Left lung (tissue), 10 donors: Measurements from ENCODE around the gene GTF2F1. TPM values are rescaled to one million over a fixed set of nuclear protein-coding genes. Genes with fewer than 3 reads are reported as not detected.
A peak's percentile ranks its signal among the peaks of the same experiment; 100 is the strongest.
"Not testable (repeated sequence)": the region's sequence is repeated elsewhere in the genome, so short reads cannot be mapped to it uniquely, and the experiment has no call there.

Source experiments
- ATAC-seq: fragments of 200-7000 bp; cut with Tn5 transposase; one replicate; pipeline ENCODE4 v1.9.1; 2020; ENCODE audit warnings: moderate library complexity
- DNase-seq, 4 donors: peaks; one replicate each; pipeline ENCODE4 v3.0.0-alpha.2; 2013 to 2020
- H3K27ac ChIP-seq, 2 donors: fragments of 200-600 bp; sonication (generic) in 1 of 2; one replicate each; pipeline versions ENCODE4 v1.5.0 to v1.8.0; 2020 to 2021
- H3K27me3 ChIP-seq, 2 donors: fragments of 200-600 bp; sonication (generic) in 1 of 2; one replicate each; pipeline versions ENCODE4 v1.5.0 to v1.8.0; 2020 to 2021
- H3K36me3 ChIP-seq, 2 donors: fragments of 200-600 bp; sonication (generic) in 1 of 2; one replicate each; pipeline versions ENCODE4 v1.5.0 to v1.8.0; 2020 to 2021
- H3K4me1 ChIP-seq, 2 donors: fragments of 200-600 bp; one replicate each; pipeline ENCODE4 v1.8.0; 2021
- H3K4me3 ChIP-seq, 2 donors: fragments of 200-600 bp; sonication (generic) in 1 of 2; one replicate each; pipeline versions ENCODE4 v1.5.0 to v1.8.0; 2020 to 2021; ENCODE audit warnings: mild to moderate bottlenecking in 1 of 2
- H3K9me3 ChIP-seq, 2 donors: fragments of 200-600 bp; sonication (generic) in 1 of 2; one replicate each; pipeline versions ENCODE4 v1.5.0 to v1.8.0; 2020 to 2021
- intact Hi-C, 2 donors: fragments of 100-400 bp; cut with DNase I; formaldehyde crosslinking; loops; one replicate each; pipeline versions ENCODE4 v1.11.2 to v1.14.2; 2022
- polyA plus RNA-seq, 6 donors: library from polyadenylated mRNA; unstranded; fragments of 120-200 nt; gene quantifications; one replicate each; pipeline ENCODE4 v1.2.1, GENCODE V29; 2013; ENCODE audit not compliant: insufficient read length in 6 of 6
- total RNA-seq, 2 donors: library from RNA; stranded (reverse); fragmentation: NEBNext Ultra II Directional; extraction: Animal tissue kit (Norgen Biotek cat#: 25700); gene quantifications; one replicate each; pipeline ENCODE4 v1.2.1, GENCODE V29; 2021
- TF ChIP-seq, protein P1 (sequence below), 2 donors: fragments of 200-600 bp; sonication (generic) in 1 of 2; IDR thresholded peaks; one replicate each; pipeline versions ENCODE4 v1.5.0 to v1.8.0; 2021; ENCODE audit warnings: antibody characterized with exemption in 2 of 2
- donor health status: DM: no; HTN: yes; CAD: no.
- donor health status: DM: no; HTN: no; CAD: no.

The GTF2F1 gene
- total and polyA plus RNA-seq, 8 donors: 39.6 to 99.1 (median 76.4) TPM

DNA sequence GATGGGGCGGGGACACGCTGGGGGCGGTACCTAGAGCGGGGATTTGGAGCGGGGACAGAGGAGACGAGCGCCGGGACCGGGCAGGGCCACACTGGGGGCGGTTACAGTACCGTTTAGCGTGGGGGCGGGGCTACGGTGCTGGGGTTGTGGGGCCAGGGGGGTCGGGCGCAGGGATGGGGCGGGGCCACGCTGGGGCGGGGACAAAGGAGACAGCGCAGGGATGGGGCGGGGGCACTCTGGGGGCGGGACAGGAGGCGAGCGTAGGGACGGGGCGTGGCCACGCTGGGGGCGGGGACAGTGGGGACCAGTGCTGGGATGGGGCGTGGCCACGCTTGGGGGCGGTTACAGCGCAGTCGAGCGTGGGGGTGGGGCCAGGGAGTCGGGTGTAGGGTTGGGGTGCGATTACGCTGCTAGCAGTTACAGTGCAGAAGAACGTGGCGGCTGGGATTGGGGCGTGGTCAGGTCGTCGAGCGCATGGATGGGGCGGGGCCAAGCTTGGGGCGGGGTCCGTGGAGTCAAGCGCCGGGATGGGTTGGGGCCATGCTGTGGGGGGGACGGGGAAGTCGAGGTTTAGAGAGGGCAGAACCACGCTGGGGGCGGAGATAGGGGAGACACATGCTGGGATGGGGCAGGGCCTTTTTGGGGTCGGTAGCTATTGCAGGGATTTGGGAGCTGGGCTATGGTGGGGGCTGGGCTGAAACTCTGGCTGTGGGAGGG, 19.7 kb downstream of the GTF2F1 start:
- ATAC-seq (peak; percentile 88), DNase-seq (peak; percentile 97 to 100 (median 100))
- intact Hi-C loops: no loop called here
- peak overlapping the region; percentile 97 for H3K27ac ChIP-seq
- H3K4me1 ChIP-seq: peaks cover 3 to 12% of the 10 kb centered on the region in 2 donors
- no peaks in the 10 kb centered on the region for H3K9me3 ChIP-seq
- TF ChIP-seq, protein P1, sequence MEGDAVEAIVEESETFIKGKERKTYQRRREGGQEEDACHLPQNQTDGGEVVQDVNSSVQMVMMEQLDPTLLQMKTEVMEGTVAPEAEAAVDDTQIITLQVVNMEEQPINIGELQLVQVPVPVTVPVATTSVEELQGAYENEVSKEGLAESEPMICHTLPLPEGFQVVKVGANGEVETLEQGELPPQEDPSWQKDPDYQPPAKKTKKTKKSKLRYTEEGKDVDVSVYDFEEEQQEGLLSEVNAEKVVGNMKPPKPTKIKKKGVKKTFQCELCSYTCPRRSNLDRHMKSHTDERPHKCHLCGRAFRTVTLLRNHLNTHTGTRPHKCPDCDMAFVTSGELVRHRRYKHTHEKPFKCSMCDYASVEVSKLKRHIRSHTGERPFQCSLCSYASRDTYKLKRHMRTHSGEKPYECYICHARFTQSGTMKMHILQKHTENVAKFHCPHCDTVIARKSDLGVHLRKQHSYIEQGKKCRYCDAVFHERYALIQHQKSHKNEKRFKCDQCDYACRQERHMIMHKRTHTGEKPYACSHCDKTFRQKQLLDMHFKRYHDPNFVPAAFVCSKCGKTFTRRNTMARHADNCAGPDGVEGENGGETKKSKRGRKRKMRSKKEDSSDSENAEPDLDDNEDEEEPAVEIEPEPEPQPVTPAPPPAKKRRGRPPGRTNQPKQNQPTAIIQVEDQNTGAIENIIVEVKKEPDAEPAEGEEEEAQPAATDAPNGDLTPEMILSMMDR (IDR thresholded peaks at IDR 0.05): no peak
- H3K36me3 ChIP-seq: peaks cover 0 to 30% of the 10 kb centered on the region in 2 donors
- H3K27me3 ChIP-seq: no peaks in the 10 kb centered on the region
- H3K4me3 ChIP-seq: peak overlapping the region; percentile 71 to 93

DNA sequence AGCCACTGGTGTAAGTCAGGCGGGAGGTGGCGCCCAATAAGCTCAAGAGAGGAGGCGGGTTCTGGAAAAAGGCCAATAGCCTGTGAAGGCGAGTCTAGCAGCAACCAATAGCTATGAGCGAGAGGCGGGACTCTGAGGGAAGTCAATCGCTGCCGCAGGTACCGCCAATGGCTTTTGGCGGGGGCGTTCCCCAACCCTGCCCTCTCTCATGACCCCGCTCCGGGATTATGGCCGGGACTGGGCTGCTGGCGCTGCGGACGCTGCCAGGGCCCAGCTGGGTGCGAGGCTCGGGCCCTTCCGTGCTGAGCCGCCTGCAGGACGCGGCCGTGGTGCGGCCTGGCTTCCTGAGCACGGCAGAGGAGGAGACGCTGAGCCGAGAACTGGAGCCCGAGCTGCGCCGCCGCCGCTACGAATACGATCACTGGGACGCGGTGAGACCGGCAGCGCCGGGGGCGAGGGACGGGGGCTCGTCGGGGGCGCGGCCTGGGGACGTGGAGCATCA, 20.3 kb downstream of the GTF2F1 start, which contains the start of gene ALKBH7:
Gene ALKBH7, plus strand, starts transcription at position 201 of the 502 bp plus-strand sequence. Its CDS starts 27 bp downstream, at position 228.
- Histone ChIP-seq H3K27ac (peak within 1 kb of the TSS; percentile 97), H3K36me3 (peaks cover 0 to 33% of the 10 kb centered on the region in 2 donors), H3K27me3 (no peaks in the 10 kb centered on the region), H3K4me1 (peaks cover 3 to 12% of the 10 kb centered on the region in 2 donors), H3K4me3 (peak within 1 kb of the TSS; percentile 71 to 93), H3K9me3 (no peaks in the 10 kb centered on the region)
- TF ChIP-seq, protein P1 (IDR thresholded peaks at IDR 0.05): no peak
- ATAC-seq (peak; percentile 91), DNase-seq (peak; percentile 95 to 100 (median 100))
- intact Hi-C loops: no loop called here

DNA sequence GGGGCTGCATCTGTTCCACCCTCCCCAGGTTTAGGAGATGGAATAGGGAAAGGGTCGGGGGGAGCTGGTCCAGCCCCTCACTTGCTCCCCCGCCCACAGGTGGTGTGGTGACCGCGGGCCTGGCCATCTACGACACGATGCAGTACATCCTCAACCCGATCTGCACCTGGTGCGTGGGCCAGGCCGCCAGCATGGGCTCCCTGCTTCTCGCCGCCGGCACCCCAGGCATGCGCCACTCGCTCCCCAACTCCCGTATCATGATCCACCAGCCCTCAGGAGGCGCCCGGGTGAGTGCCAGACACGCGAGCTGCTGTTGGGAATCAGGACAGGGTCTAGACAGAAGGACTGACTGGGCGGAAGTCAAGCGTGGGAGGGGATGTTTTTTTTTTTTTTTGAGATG, 28.6 kb downstream of the GTF2F1 start:
- H3K36me3 ChIP-seq: peaks cover 0 to 61% of the 10 kb centered on the region in 2 donors

DNA sequence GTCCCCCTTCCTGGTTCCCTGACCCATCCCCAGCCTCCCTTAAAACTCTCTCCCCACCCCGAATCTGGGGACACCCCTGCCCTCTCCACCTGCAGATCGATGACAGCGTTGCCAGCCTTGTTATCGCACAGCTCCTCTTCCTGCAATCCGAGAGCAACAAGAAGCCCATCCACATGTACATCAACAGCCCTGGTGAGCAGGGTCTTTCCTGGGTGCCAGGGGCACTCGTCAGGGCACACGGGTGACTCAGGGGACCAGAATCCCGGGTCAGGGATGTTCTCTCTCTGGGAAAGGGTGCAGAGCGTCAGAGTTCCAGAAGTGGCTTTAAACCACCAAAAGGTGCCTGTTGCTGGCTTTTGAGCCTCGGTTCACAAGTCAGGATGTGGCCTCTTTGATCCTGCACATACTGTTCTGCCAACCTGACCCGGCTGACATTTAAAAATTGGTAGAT, 30.6 kb downstream of the GTF2F1 start:
- Histone ChIP-seq H3K4me1 (peaks cover 10 to 21% of the 10 kb centered on the region in 2 donors), H3K27ac (peak overlapping the region; percentile 80 to 86), H3K36me3 (peaks cover 0 to 41% of the 10 kb centered on the region in 2 donors), H3K9me3 (no peaks in the 10 kb centered on the region), H3K27me3 (no peaks in the 10 kb centered on the region), H3K4me3 (peak overlapping the region; percentile 88 to 92)
- intact Hi-C loops: no loop called here
- DNase-seq: no peak
- no peak for ATAC-seq
- TF ChIP-seq, protein P1 (IDR thresholded peaks at IDR 0.05): no peak

More for the DNA sequence above, 28.6 kb downstream of the GTF2F1 start:
- Histone ChIP-seq H3K9me3 (no peaks in the 10 kb centered on the region), H3K27ac (no peak overlapping the region), H3K27me3 (no peaks in the 10 kb centered on the region), H3K4me3 (no peak overlapping the region), H3K4me1 (peaks cover 10 to 21% of the 10 kb centered on the region in 2 donors)
- DNase-seq (no peak), ATAC-seq (no peak)
- TF ChIP-seq, protein P1 (IDR thresholded peaks at IDR 0.05): no peak
- intact Hi-C loops: no loop called here

DNA sequence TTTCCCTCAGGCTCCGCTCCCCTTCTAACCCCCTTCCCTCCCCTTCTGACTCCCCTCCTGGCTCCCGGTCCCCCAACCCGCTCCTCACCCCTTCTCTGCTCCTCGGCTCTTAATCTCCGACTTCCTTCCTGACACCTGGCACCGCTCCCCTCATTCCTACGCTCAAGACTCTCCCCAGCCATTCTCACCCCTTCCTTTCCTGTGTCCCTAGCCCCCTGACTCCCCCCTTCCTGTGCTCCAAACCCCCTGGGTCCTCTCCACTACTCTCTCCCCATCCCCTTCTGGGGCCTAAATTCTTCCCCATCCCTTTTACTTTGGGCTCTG, 31.0 kb downstream of the GTF2F1 start:
- peaks cover 10 to 21% of the 10 kb centered on the region in 2 donors for H3K4me1 ChIP-seq
- peak overlapping the region; percentile 88 to 92 for H3K4me3 ChIP-seq
- intact Hi-C loops: no loop called here
- TF ChIP-seq, protein P1 (IDR thresholded peaks at IDR 0.05): no peak
- no peaks in the 10 kb centered on the region for H3K27me3 ChIP-seq
- H3K9me3 ChIP-seq: no peaks in the 10 kb centered on the region
- peak; percentile 28 for ATAC-seq
- H3K36me3 ChIP-seq: peaks cover 0 to 38% of the 10 kb centered on the region in 2 donors
- DNase-seq: peak in 1 of 4 donors; percentile 35
- H3K27ac ChIP-seq: peak overlapping the region; percentile 80 to 86

DNA sequence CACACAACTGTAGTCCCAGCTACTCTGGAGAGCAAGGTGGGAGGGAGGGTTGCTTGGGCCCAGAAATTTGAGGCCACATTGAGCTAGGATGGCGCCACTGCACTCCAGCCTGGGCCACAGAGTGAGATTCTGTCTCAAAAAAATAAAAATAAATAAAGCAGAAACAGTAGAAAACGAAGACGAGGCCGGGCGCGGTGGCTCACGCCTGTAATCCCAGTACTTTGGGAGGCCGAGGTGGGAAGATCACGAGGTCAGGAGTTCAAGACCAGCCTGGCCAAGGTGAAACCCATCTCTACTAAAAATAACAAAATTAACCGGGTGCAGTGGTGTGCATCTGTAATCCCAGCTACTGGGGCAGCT, 32.1 kb downstream of the GTF2F1 start:
- H3K9me3 ChIP-seq, H3K27me3 ChIP-seq, DNase-seq, intact Hi-C loops, ATAC-seq: not testable (repeated sequence)
- H3K4me1 ChIP-seq: peaks cover 10 to 21% of the 10 kb centered on the region in 2 donors
- peaks cover 0 to 26% of the 10 kb centered on the region in 2 donors for H3K36me3 ChIP-seq
- H3K27ac ChIP-seq: peak overlapping the region; percentile 23 to 86
- H3K4me3 ChIP-seq: peak overlapping the region; percentile 88 to 92

DNA sequence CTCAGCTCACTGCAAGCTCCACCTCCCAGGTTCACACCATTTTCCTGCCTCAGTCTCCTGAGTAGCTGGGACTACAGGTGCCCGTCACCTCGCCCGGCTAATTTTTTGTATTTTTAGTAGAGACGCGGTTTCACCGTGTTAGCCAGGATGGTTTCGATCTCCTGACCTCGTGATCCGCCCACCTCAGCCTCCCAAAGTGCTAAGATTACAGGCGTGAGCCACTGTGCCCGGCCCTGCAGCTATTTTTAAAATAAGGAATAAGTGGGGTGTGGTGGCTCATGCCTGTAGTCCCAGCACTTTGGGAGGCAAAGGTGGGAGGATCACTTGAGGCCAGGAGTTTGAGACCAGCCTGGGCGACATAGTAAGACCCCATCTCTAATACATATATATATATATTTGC, 32.5 kb downstream of the GTF2F1 start:
- H3K27me3 ChIP-seq, H3K4me3 ChIP-seq, ATAC-seq, H3K9me3 ChIP-seq, H3K27ac ChIP-seq, intact Hi-C loops, DNase-seq: not testable (repeated sequence)
- peaks cover 0 to 22% of the 10 kb centered on the region in 2 donors for H3K36me3 ChIP-seq
- H3K4me1 ChIP-seq: peaks cover 10 to 21% of the 10 kb centered on the region in 2 donors
